ENCODE measurements around the gene TPM3.

Gene TPM3

GRCh38 chr1:154178911-154179811, 12.7 kb downstream of the TPM3 start:
- ATAC-seq (ENCODE audit: low read depth) (no peak), DNase-seq (ENCODE audit: low spot score) (no peak)
- TF ChIP-seq CTCF (IDR thresholded peaks at IDR 0.05; ENCODE audit: poor library complexity, severe bottlenecking), result no peak
- peaks cover 72% of the 10 kb centered on the region for H3K36me3 ChIP-seq (ENCODE audit: low read depth)
- peaks cover 32% of the 10 kb centered on the region for H3K4me1 ChIP-seq (ENCODE audit: insufficient read depth, poor library complexity, severe bottlenecking)
- no peak overlapping the region for H3K27ac ChIP-seq (ENCODE audit: poor library complexity, severe bottlenecking)
- no peak overlapping the region for H3K4me3 ChIP-seq (ENCODE audit: severe bottlenecking)
- no peaks in the 10 kb centered on the region for H3K9me3 ChIP-seq (ENCODE audit: severe bottlenecking)
- no peaks in the 10 kb centered on the region for H3K27me3 ChIP-seq (ENCODE audit: insufficient read depth, poor library complexity, severe bottlenecking)

- Histone ChIP-seq H3K4me3 (ENCODE audit: severe bottlenecking) (no peak overlapping the region), H3K36me3 (ENCODE audit: low read depth) (peaks cover 83% of the 10 kb centered on the region), H3K27ac (ENCODE audit: poor library complexity, severe bottlenecking) (no peak overlapping the region), H3K4me1 (ENCODE audit: insufficient read depth, poor library complexity, severe bottlenecking) (peaks cover 32% of the 10 kb centered on the region), H3K9me3 (ENCODE audit: severe bottlenecking) (no peaks in the 10 kb centered on the region), H3K27me3 (ENCODE audit: insufficient read depth, poor library complexity, severe bottlenecking) (no peaks in the 10 kb centered on the region)
- ATAC-seq (ENCODE audit: low read depth), result no peak
- no peak for TF ChIP-seq CTCF (IDR thresholded peaks at IDR 0.05; ENCODE audit: poor library complexity, severe bottlenecking)
- DNase-seq (ENCODE audit: low spot score), result no peak
Measured at GRCh38 chr1:154178013-154178412, 13.9 kb downstream of the TPM3 start.

GRCh38 chr1:154176337-154176736, 15.6 kb downstream of the TPM3 start:
- H3K36me3 ChIP-seq (ENCODE audit: low read depth), result peaks cover 92% of the 10 kb centered on the region

GRCh38 chr1:154174654-154175053, 17.2 kb downstream of the TPM3 start:
- no peaks in the 10 kb centered on the region for H3K27me3 ChIP-seq (ENCODE audit: insufficient read depth, poor library complexity, severe bottlenecking)
- H3K4me3 ChIP-seq (ENCODE audit: severe bottlenecking), result no peak overlapping the region
- no peak for TF ChIP-seq CTCF (IDR thresholded peaks at IDR 0.05; ENCODE audit: poor library complexity, severe bottlenecking)
- DNase-seq (ENCODE audit: low spot score), result no peak
- no peak overlapping the region for H3K27ac ChIP-seq (ENCODE audit: poor library complexity, severe bottlenecking)
- peaks cover 92% of the 10 kb centered on the region for H3K36me3 ChIP-seq (ENCODE audit: low read depth)
- no peak for ATAC-seq (ENCODE audit: low read depth)
- no peaks in the 10 kb centered on the region for H3K9me3 ChIP-seq (ENCODE audit: severe bottlenecking)
- peaks cover 12% of the 10 kb centered on the region for H3K4me1 ChIP-seq (ENCODE audit: insufficient read depth, poor library complexity, severe bottlenecking)

More at GRCh38 chr1:154176337-154176736, 15.6 kb downstream of the TPM3 start:
- Histone ChIP-seq H3K4me1 (ENCODE audit: insufficient read depth, poor library complexity, severe bottlenecking) (peaks cover 29% of the 10 kb centered on the region), H3K4me3 (ENCODE audit: severe bottlenecking) (no peak overlapping the region), H3K27me3 (ENCODE audit: insufficient read depth, poor library complexity, severe bottlenecking) (no peaks in the 10 kb centered on the region), H3K27ac (ENCODE audit: poor library complexity, severe bottlenecking) (peak overlapping the region; percentile 27), H3K9me3 (ENCODE audit: severe bottlenecking) (no peaks in the 10 kb centered on the region)
- no peak for TF ChIP-seq CTCF (IDR thresholded peaks at IDR 0.05; ENCODE audit: poor library complexity, severe bottlenecking)
- peak; percentile 76 for ATAC-seq (ENCODE audit: low read depth)
- no peak for DNase-seq (ENCODE audit: low spot score)

GRCh38 chr1:154171880-154172279, 20.0 kb downstream of the TPM3 start:
- Histone ChIP-seq H3K27me3 (ENCODE audit: insufficient read depth, poor library complexity, severe bottlenecking) (no peaks in the 10 kb centered on the region), H3K4me1 (ENCODE audit: insufficient read depth, poor library complexity, severe bottlenecking) (no peaks in the 10 kb centered on the region), H3K4me3 (ENCODE audit: severe bottlenecking) (no peak overlapping the region), H3K36me3 (ENCODE audit: low read depth) (peaks cover 92% of the 10 kb centered on the region), H3K9me3 (ENCODE audit: severe bottlenecking) (no peaks in the 10 kb centered on the region), H3K27ac (ENCODE audit: poor library complexity, severe bottlenecking) (no peak overlapping the region)
- ATAC-seq (ENCODE audit: low read depth) (no peak), DNase-seq (ENCODE audit: low spot score) (no peak)
- TF ChIP-seq CTCF (IDR thresholded peaks at IDR 0.05; ENCODE audit: poor library complexity, severe bottlenecking), result no peak

Data from RWPE2 (cell line).